ENCODE data around the gene SPSB4. TPM values are rescaled to one million over a fixed set of nuclear protein-coding genes. Genes with fewer than 3 reads are reported as not detected.
"Not testable (repeated sequence)": the region's sequence is repeated elsewhere in the genome, so short reads cannot be mapped to it uniquely, and the experiment has no call there.

SPSB4 gene
- total RNA-seq, 1 donor from 2014 or later = not detected

- no peak for DNase-seq (ENCODE audit: low read depth, low spot score)
These were observed 43.0 kb downstream of the SPSB4 start for GRCh38 chr3:141093971-141094684.

- peak; percentile 52 for DNase-seq (ENCODE audit: low read depth, low spot score)
These were observed 43.8 kb downstream of the SPSB4 start for GRCh38 chr3:141094790-141095545.

- no peak for DNase-seq (ENCODE audit: low read depth, low spot score)
These were observed 44.4 kb downstream of the SPSB4 start for GRCh38 chr3:141095546-141095937.

GRCh38 chr3:141096164-141096563 is 45.0 kb downstream of the SPSB4 start:
- no peak for DNase-seq (ENCODE audit: low read depth, low spot score)

- DNase-seq (ENCODE audit: low read depth, low spot score) = no peak
These were observed 45.8 kb downstream of the SPSB4 start for GRCh38 chr3:141096981-141097380.

- no peak for DNase-seq (ENCODE audit: low read depth, low spot score)
These were observed 49.0 kb downstream of the SPSB4 start for GRCh38 chr3:141100112-141100511.

GRCh38 chr3:141100531-141101320 is 49.6 kb downstream of the SPSB4 start:
- DNase-seq (ENCODE audit: low read depth, low spot score) = no peak

GRCh38 chr3:141102372-141102771 is 51.2 kb downstream of the SPSB4 start:
- no peak for DNase-seq (ENCODE audit: low read depth, low spot score)

- no peak for DNase-seq (ENCODE audit: low read depth, low spot score)
These were observed 51.9 kb downstream of the SPSB4 start for GRCh38 chr3:141103067-141103466.

GRCh38 chr3:141103503-141103902 is 52.4 kb downstream of the SPSB4 start:
- no peak for DNase-seq (ENCODE audit: low read depth, low spot score)

GRCh38 chr3:141104151-141104821 is 53.1 kb downstream of the SPSB4 start:
- DNase-seq (ENCODE audit: low read depth, low spot score) = no peak

GRCh38 chr3:141105828-141106628 is 54.9 kb downstream of the SPSB4 start:
- DNase-seq (ENCODE audit: low read depth, low spot score) = peak; percentile 48

GRCh38 chr3:141106842-141107241 is 55.7 kb downstream of the SPSB4 start:
- no peak for DNase-seq (ENCODE audit: low read depth, low spot score)

- no peak for DNase-seq (ENCODE audit: low read depth, low spot score)
These were observed 56.9 kb downstream of the SPSB4 start for GRCh38 chr3:141108039-141108438.

- no peak for DNase-seq (ENCODE audit: low read depth, low spot score)
These were observed 58.6 kb downstream of the SPSB4 start for GRCh38 chr3:141109751-141110150.

- no peak for DNase-seq (ENCODE audit: low read depth, low spot score)
These were observed 59.2 kb downstream of the SPSB4 start for GRCh38 chr3:141110322-141110721.

GRCh38 chr3:141111364-141112155 is 60.4 kb downstream of the SPSB4 start:
- DNase-seq (ENCODE audit: low read depth, low spot score) = no peak

GRCh38 chr3:141112686-141113297 is 61.6 kb downstream of the SPSB4 start:
- DNase-seq (ENCODE audit: low read depth, low spot score) = no peak

GRCh38 chr3:141113680-141114079 is 62.5 kb downstream of the SPSB4 start:
- DNase-seq (ENCODE audit: low read depth, low spot score) = not testable (repeated sequence)

Data from pulmonary artery endothelial cell (primary cell).